HEK293 (cell line): ENCODE results near the gene ITPR2.

ENCODE experiments used
- CTCF ChIP-seq: fragments of 450-650 bp; formaldehyde crosslinking; IDR thresholded peaks from 2 replicates; pipeline ENCODE4 v1.5.1; 2016; ENCODE audit warnings: missing biosample characterization, missing genetic modification characterization
- PRDM10 ChIP-seq: fragments of 450-650 bp; formaldehyde crosslinking; IDR thresholded peaks from 2 replicates; pipeline ENCODE4 v1.5.1; 2016; ENCODE audit warnings: missing biosample characterization, missing genetic modification characterization
- ZNF530 ChIP-seq: fragments of 450-650 bp; formaldehyde crosslinking; IDR thresholded peaks from 2 replicates; pipeline ENCODE4 v1.5.1; 2016; ENCODE audit warnings: low read depth, missing biosample characterization, missing genetic modification characterization
- ZNF768 ChIP-seq: fragments of 450-650 bp; formaldehyde crosslinking; IDR thresholded peaks from 2 replicates; pipeline ENCODE4 v1.5.1; 2018; ENCODE audit warnings: missing biosample characterization, mild to moderate bottlenecking, missing genetic modification characterization

GRCh38 chr12:26878661-26879119, 45.7 kb upstream of the ITPR2 start:
- TF ChIP-seq ZNF768 (tag by site-specific recombination), result no peak
- no peak for TF ChIP-seq CTCF (tag by site-specific recombination)
- TF ChIP-seq ZNF530 (tag by site-specific recombination), result no peak
- no peak for TF ChIP-seq PRDM10
